AG08396 (cell line): ENCODE results near the gene CCDC192.

Experiments
- DNase-seq: peaks from one replicate; pipeline ENCODE4 v3.0.0; 2012; ENCODE audit warnings: low spot score, mixed read lengths

CCDC192 gene

DNA sequence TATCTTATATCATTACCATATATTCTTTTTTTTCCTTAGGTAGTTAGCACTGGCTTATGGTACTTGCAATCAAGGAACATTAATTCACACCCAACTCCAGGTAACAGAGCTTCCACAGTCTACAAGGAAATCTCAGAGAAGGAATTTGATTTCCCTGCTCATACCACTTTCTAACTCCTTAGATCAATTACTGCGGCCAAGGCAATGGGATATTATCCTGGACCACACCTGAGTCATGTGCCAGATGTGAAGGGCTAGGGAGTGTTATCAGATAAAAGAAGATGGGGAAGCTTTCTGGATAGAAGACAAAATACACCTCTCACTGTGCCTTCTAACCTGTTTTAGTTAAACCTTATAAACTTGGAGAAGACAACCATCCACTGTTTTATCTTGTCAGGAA lies 181.2 kb downstream of the CCDC192 start:
- DNase-seq, result no peak

DNA sequence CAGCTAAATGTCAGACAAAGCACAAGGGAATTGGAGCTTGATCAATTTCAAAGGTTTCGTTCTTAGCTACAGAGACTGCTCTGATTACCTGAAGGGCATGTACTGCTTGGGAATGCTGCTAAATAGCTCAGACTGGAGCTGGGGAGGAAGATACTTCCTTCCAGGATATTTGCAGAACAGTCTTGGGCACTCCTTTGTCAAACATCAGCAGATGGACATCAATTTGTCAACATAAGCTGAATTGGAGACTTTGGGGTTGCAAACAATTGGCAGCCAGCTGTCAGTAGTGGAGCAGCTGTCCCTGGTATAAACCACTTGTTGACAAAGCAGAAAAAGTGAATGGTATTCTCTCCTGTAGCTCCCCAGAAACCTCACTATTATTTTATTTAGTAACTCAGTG lies 182.0 kb downstream of the CCDC192 start:
- no peak for DNase-seq

DNA sequence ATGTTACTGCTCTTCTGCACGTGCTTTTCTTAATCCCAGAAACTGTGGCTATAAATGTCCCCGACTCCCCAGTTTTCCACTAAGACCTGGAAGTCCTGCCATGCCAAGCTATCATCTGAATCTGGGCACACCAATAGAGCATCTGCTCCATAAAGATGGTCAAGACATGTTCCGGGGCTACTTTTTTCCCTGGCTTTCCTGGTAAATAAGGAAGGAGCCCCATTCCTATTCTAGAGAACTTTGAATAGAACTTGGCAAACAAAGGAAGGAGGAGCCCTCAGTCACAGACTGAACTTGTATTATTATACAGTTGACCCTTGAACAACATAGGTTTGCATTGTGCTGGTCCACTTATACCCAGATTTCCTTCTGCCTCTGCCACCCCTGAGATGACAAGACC lies 182.9 kb downstream of the CCDC192 start:
- DNase-seq, result no peak

DNA sequence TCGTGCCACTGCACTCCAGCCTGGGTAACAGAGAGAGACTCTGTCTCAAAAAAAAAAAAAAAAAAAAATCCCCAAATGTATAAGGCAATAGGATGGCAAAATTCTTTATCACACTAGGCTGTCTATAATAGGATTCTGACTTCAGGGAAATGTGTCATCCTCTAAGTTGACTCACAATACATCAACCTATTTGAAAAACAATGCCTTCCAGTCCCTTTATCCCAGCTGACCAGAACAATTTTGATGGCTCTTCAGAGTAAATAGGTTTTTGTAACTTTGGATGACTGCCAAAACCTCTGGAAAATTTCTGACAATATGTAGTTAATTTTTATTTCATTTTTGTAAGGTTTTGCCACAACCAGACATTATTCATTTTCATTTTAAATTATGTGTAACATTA lies 184.1 kb downstream of the CCDC192 start:
- no peak for DNase-seq

DNA sequence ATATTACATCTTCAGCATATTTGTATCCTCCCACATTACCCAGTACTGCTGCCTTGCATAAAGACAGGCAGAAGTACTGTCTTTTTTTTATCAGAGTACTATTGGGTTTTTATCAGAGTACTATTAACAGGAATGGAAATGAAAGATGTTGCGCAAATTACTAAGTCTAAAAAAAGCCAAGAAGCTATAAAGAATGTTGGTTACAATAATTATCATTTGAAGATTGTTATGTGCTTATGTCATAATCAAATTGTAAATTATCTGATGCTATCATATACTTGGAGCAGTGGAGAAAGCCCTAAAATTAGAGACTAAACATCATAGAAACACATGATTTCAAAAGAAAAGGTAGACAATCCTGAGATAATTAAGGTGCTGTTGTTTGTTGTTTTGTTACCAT lies 188.8 kb downstream of the CCDC192 start:
- DNase-seq, result no peak

DNA sequence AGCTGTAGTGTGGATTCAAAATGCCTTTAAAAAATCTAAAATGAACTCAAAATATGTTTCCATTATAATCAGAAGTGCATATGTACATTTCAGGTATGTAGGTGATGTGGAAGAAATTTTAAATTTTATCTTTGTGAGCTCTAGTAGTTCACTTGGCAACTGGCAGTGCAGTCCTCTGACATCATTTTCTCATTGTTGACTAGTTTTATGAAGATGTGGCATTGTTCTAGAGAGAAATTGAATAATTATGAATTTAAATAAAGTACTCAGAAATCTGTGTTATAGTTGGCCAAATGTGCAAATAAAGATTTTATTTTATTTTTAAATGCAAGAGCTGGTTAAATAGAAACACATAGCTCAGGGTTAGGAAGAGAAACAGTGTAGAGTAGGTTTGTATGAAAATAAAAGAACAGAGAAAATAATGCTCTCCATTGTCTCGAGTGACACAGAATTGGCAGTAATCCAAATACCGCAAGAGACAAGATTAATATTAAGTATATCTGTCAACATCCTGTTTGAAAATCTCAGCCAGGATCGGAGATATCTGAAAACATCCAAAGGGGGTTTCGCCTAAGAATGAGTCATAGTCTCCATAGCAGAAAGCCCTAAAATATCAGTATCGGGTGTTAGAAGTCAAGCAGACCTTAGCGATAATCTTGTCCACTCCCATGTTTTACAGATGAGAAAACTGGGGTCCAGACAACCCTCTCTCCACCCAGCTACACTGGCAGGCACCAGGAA lies 189.4 kb downstream of the CCDC192 start:
- no peak for DNase-seq

DNA sequence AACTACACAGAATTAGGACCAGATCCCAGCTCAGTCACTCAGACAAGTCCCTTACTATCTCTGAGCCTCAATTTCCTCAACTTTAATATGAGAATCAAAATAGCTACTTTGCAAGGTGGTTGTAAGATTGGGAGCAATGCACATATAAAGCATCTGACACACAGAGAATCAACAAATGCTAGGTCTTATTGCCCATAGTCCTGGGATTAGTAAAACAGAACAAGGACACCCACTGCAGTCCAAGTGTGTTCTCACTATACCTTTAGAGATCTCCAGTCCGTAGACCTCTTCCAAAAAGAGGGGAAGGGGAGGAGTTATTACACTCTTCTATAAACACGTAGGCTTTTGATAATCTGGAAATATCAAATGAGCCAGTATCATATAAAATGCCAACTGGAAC lies 190.0 kb downstream of the CCDC192 start:
- DNase-seq, result no peak

DNA sequence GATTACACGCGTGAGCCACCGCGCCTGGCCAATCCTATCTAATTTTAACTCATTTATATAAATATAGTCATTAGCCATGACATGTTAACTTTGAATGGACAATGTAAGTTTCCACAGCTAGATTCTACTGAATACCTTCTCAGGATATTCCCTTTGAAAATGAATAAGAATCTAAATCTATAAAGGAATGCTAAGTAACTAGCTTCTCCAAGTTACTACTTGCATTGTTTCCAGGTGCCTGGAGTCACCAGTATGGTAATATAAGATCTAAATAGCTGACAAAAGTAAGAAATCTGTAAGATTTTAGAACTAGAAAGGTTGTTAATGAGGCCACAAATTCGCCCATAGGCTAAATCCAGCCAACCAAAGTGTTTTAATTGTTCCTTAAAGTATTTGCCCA lies 191.3 kb downstream of the CCDC192 start:
- DNase-seq, result no peak

DNA sequence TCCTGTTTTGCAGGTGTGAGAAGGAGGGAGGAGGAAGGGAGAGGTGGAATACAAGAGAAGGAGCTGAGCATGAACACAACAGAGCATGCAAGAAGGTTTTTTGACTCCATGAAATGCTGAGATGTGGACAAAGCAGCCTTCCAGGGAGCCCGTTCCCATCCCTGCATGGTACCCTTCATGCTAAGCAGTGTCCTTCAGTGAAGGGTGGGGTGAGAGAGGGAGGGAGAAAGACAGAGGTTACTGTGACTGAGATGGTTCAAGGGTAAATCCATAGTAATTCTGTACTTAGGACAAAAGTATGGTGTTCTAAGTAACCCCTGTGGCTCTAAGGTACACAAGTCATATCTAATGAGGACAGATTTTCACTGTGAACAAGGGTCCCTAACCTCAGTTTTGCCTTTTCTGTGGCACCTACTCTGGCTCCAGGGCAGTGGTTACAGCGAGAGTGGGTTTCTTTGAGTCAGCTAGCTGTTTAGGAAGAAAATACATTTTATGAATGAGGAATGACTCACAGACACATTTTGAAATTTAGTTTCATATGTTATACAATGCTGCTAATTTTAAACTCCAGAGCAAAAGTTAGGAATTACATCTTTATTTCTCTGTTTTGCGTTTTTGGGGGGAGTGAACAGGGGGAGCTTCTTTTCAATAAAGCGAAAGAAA lies 195.5 kb downstream of the CCDC192 start:
- DNase-seq, result no peak

DNA sequence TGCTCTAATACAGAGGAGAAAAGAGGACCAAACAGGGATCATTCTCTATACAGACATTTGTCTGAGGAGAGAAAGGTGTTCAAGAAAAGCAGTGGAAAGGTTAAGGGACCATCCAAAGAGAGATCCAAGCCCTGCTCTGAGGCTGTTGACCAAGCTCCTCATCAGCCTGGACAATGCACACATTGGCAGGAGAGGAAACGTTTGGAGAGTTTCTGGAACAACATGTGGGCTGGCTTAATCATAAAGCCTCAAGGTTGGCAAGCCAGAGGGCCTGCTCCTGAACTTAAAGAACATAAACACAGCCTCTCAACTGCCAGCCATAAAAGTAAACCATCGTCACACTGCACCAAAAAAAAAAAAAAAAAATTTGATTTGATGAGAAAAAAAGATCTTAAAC lies 196.0 kb downstream of the CCDC192 start:
- no peak for DNase-seq

DNA sequence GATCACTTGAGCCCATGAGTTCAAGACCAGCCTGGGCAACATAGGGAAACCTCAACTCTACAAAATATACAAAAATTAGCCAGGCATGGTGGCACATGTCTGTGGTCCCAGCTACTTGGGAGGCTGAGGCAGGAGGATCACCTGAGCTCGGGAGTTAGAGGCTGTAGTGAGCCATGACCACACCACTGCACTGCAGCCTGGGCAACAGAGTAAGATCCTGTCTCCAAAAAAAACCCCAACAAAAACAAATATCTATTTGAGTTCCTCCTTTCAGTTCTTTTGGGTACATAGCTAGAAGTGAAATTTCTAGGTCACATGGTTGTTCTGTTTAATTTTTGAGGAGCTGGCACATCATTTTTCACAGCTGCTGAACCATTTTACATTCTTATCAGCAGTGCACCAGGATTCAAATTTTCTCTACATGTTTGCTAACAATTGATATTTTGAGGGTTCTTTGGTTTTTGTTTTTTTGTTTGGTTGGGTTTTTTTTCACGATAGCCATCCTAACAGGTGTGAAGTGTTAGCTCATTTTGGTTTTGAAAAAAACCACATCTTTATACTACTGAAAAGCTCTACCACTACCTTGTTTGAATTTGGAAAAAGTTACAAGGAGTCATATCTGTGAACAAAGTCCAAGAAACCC lies 203.5 kb downstream of the CCDC192 start:
- DNase-seq, result no peak

DNA sequence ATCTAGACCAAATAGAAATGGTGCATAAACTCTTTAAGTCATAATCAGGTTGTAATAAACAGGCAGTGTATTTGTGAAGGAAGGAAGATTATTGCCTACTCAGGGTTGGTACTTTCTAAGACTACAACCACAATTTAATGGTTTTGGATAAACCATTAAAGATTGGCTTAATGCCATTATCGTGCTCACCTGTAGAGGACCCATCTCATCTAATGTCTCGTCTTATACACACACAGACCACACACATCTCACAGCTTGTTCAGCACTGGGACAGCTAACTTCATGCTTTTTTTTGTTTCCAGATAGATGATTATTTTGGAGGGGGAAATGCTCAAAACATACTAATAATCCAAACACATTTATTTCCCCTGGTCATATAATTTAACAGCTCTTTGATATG lies 204.7 kb downstream of the CCDC192 start:
- no peak for DNase-seq

DNA sequence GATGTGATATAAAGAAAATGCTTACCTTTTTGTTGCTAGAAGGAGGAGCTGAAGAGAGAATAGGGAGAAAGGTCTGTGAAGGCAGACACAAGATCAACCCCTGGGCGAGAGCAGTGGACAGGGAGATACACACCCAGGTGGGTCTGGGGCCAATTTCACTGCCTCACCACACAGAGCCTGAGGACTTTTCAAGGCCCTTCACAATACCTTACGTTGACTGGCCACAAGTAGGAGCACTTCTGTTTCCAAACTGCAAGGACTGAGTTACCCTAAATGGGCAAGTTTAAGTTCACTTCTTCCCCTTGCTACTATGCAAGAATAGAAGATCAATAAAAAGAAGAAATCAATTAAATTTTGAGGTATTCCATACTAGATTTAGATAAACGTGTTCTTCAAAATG lies 205.9 kb downstream of the CCDC192 start:
- DNase-seq, result peak; percentile 15

DNA sequence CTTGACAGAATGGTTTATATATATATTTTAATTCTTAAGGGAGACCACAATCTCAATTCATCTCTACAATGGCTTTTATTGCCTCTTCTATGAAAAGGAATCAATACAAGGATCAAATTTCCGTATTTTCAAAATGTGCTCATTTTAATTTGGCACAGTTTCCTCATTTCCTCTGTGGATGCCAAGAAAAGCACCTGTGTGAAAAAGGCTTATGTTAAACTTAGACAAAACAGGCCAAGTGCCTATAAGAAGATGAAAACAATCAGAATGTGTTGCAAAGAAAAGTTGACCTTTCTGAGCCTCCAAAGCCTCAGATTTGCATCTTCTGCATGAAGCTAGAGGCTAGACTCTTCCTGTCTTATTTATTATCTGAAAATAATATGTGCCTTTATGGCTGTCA lies 206.6 kb downstream of the CCDC192 start:
- DNase-seq, result no peak

DNA sequence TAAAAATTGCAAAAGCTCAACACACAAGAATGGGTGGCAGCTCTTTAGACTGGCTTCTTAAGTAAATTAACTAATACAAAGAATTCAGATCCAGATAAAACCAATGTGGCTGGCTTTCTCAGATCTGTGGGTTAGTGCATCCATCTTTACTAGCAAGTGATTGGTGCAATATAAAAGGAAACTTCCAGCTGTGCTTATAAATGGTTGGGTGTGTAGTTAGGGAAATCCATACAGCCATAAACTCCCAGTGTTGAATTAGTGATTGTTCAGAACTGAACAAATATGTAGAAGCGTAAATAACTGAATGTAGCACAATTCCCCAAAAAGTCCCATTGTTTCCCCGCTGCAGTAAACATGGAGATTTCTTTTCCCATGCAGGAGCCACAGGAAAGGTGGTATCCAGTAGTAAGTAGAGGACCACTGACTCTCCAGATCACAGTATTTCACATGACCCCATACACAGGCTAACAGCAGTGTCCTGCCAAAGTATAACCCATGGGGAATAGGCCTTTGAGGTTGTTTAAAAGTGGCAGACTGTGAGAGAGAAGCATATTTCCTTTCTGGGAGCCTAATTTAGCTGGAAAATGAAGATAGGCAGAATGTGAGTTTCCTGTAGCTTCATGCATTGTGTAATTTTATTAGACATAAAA lies 207.2 kb downstream of the CCDC192 start:
- no peak for DNase-seq

DNA sequence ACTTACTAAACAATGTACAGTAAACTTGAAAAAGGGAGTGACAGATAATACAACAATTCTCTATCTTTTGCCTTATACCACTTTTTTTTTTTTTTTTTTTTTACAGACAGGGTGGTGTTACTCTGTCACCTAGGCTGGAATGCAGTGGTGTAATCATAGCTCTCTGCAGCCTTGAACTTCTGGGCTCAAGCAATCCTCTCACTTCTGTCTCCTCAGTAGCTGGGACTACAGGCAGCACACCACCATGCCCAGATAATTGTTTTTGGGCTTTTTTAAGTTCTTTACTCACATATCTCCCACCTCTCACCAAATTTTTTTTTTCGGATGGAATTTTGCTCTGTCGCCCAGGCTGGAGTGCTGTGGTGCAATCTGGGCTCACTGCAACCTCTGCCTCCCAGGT lies 208.4 kb downstream of the CCDC192 start:
- DNase-seq, result no peak

DNA sequence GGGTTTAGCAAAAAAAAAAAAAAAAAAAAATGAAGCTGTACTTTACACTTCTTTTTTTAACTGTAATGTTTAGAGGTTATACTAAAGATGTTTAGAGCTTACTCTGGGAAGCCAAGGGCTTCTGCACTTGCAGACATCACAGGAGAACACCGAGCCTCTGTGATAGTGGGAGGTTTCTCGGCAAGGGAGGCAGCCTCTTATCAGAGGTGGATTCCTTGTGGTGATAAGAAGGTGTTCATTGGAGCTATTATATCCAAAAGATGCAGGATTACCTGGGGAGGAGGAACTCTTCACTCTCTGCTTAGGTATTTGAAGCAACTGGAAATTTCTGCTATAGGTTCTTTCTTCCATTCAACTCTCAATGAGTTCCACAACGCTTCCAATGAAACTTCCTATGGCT lies 209.2 kb downstream of the CCDC192 start:
- no peak for DNase-seq

DNA sequence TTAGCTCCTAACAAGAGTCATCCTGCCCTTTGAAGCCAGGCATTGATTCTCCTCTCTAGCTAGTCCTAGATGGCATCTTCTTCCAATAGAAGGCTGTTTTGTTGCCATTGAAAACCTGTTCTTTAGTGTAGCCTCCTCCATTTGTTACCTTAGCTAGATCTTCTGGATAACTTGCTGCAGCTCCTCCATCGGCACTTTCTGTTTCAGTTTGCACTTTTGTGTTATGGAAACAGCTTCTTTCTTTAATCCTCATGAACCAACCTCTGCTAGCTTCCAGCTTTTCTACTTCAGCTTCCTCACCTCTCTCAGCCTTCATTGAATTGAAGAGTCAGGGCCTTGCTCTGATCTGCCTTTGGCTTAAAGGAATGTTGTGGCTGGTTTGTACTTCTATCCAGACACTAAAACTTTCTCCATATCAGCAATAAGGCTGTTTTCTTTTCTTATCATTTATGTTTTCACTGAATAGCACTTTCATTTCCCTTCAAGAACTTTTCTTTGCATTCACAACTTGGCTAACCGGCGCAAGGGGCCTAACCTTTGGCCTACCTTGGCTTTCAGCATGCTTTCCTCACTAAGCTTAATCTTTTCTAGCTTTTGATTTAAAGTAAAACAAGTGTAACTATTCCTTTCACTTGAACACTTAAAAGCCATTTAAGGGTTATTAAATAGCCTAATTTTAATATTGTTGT lies 213.8 kb downstream of the CCDC192 start:
- no peak for DNase-seq

DNA sequence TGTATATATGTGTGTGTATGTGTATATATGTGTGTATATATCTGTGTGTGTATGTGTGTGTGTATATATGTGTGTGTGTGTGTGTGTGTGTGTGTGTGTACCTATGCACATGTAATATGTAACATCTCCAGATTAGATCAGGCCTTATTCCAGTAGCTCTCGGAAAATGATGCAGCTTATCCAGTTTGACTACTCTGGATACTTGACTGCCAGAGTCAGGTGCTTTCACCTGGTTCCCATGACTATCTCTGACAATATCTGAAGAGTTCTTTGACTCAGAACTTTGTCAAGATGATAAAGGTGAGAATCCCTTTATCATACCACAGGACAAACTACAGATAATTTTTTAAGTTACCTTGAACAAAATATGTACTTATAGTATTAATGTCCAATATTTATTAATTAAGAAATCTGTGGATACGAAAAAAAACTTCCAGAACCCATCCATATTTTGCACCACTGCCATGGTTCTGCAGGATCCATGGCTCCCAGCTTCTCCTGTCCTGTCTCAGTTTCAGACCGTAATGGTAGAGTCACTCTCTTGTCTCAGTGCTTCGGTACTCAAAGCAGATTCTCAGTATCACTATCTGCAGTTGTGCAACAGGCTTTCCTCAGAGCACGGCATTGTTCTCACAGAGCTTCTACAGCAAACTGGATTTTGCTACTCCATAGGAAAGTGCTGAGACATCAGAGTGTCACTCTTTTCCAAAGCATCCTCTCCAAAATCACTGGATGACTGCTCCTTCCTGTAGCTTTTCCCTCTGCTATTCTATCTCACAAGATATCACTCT lies 216.0 kb downstream of the CCDC192 start:
- DNase-seq, result no peak

DNA sequence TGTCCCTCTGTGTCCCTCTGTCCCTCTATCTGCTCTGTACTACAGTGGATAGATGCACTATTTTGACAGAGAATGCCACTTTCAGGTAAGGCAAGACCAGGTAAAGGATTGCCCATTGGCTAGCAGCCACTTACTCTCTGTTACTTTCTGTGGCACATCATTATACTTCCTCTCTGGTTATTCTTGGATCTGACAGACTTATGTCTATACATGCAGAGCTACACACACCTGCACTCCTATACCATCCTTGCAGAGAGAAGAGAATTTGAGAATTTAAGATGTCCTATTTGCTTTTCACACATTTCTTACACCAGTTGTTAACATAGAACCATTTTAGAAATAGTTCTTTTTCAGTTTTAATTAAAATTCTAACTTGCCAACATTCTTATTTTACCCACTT lies 216.6 kb downstream of the CCDC192 start:
- DNase-seq, result no peak

DNA sequence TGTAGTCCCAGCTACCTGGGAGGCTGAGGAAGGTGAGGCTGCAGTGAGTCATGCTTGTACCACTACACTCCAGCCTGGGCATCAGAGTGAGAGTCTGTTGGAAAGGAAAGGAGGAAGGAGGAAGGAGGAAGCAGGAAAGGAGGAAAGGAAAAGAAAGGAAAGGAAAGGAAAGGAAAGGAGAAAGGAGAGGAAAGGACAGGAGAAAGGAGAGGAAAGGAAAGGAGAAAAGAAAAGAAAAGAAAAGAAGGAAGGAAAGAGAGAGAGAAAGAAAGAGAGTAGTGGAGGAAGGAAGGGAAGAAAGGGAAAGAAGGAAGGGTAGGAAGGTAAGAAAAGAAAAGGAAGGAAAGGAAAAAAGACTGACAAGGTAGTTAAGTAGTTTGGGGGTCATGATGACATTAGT lies 217.7 kb downstream of the CCDC192 start:
- no peak for DNase-seq

DNA sequence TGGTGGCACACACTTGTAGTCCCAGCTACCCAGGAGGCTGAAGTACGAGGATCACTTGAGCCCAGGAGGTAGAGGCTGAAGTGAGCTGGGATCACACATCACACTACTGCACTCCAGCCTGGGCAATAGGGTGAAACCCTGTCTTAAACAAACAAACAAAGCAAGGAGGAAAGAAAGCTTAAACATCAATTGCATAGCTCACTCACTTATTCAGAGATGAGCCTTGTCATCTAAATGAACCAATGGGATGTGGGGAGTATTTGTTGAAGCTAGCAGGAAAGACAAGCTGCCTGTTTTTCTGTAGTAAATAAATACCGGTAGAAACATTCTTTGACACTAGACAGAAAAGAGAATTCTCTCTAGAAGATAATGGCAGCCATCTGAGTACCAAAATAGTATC lies 219.4 kb downstream of the CCDC192 start:
- no peak for DNase-seq
